Chondrocyte (in vitro differentiated cells): ENCODE measurements around the gene RAI1. TPM values are rescaled to one million over a fixed set of nuclear protein-coding genes. Genes with fewer than 3 reads are reported as not detected.

Source experiments
- DNase-seq: peaks from one replicate; pipeline ENCODE4 v3.0.0; 2021; ENCODE audit warnings: mixed read lengths, low spot score
- H3K27ac Mint-ChIP-seq: one replicate; pipeline ENCODE4 v1.8.0; 2021; ENCODE audit warnings: mild to moderate bottlenecking, moderate library complexity, mixed read lengths; ENCODE audit not compliant: unreplicated experiment
- H3K27me3 Mint-ChIP-seq: 2 replicates; pipeline ENCODE4 v1.8.0; 2021; ENCODE audit warnings: low read depth, mixed read lengths
- H3K36me3 Mint-ChIP-seq: 2 replicates; pipeline ENCODE4 v1.8.0; 2021; ENCODE audit warnings: low read depth, mixed read lengths
- H3K4me1 Mint-ChIP-seq: 2 replicates; pipeline ENCODE4 v1.8.0; 2021; ENCODE audit warnings: low read depth, mild to moderate bottlenecking, mixed read lengths
- H3K4me3 Mint-ChIP-seq: one replicate; pipeline ENCODE4 v1.8.0; 2021; ENCODE audit warnings: mild to moderate bottlenecking, moderate library complexity, mixed read lengths; ENCODE audit not compliant: unreplicated experiment
- H3K9me3 Mint-ChIP-seq: 2 replicates; pipeline ENCODE4 v1.8.0; 2021; ENCODE audit warnings: low read depth, mixed read lengths
- CTCF ChIP-seq: fragments of 200-600 bp; sonication (generic); IDR thresholded peaks from 2 replicates; pipeline ENCODE4 v1.5.0; 2021; ENCODE audit warnings: antibody characterized with exemption, mild to moderate bottlenecking, moderate library complexity
- total RNA-seq: library from RNA; stranded (reverse); gene quantifications from 3 replicates; pipeline ENCODE4 v1.2.1, GENCODE V29; 2021

RAI1 gene
- total RNA-seq, 1 donor from 2014 or later = 28.7 TPM

GRCh38 chr17:17694169-17695081 is 13.2 kb downstream of the RAI1 start:
- no peak for TF ChIP-seq CTCF
- H3K27me3 Mint-ChIP-seq = no peaks in the 10 kb centered on the region
- peaks cover 84% of the 10 kb centered on the region for H3K4me1 Mint-ChIP-seq
- no peaks in the 10 kb centered on the region for H3K9me3 Mint-ChIP-seq
- H3K36me3 Mint-ChIP-seq = no peaks in the 10 kb centered on the region
- peak overlapping the region; percentile 98 for H3K27ac Mint-ChIP-seq
- DNase-seq = no peak
- peak overlapping the region; percentile 79 for H3K4me3 Mint-ChIP-seq

GRCh38 chr17:17696085-17696484 is 14.8 kb downstream of the RAI1 start:
- no peak overlapping the region for H3K4me3 Mint-ChIP-seq
- TF ChIP-seq CTCF = no peak
- peaks cover 83% of the 10 kb centered on the region for H3K4me1 Mint-ChIP-seq
- H3K36me3 Mint-ChIP-seq = no peaks in the 10 kb centered on the region
- DNase-seq = no peak
- peak overlapping the region; percentile 94 for H3K27ac Mint-ChIP-seq
- H3K27me3 Mint-ChIP-seq = no peaks in the 10 kb centered on the region
- no peaks in the 10 kb centered on the region for H3K9me3 Mint-ChIP-seq

- H3K9me3 Mint-ChIP-seq = no peaks in the 10 kb centered on the region
- H3K36me3 Mint-ChIP-seq = no peaks in the 10 kb centered on the region
- H3K27me3 Mint-ChIP-seq = no peaks in the 10 kb centered on the region
- H3K27ac Mint-ChIP-seq = peak overlapping the region; percentile 77
- H3K4me1 Mint-ChIP-seq = peaks cover 81% of the 10 kb centered on the region
- no peak for DNase-seq
- TF ChIP-seq CTCF = no peak
- no peak overlapping the region for H3K4me3 Mint-ChIP-seq
These were observed 15.8 kb downstream of the RAI1 start for GRCh38 chr17:17696882-17697633.

GRCh38 chr17:17698371-17698770 is 17.1 kb downstream of the RAI1 start:
- H3K4me3 Mint-ChIP-seq = no peak overlapping the region
- no peaks in the 10 kb centered on the region for H3K9me3 Mint-ChIP-seq
- no peak for DNase-seq
- H3K27me3 Mint-ChIP-seq = no peaks in the 10 kb centered on the region
- peaks cover 75% of the 10 kb centered on the region for H3K4me1 Mint-ChIP-seq
- H3K36me3 Mint-ChIP-seq = no peaks in the 10 kb centered on the region
- no peak overlapping the region for H3K27ac Mint-ChIP-seq
- TF ChIP-seq CTCF = no peak

- H3K27me3 Mint-ChIP-seq = no peaks in the 10 kb centered on the region
- no peak for DNase-seq
- no peak for TF ChIP-seq CTCF
- no peak overlapping the region for H3K4me3 Mint-ChIP-seq
- no peaks in the 10 kb centered on the region for H3K36me3 Mint-ChIP-seq
- peaks cover 74% of the 10 kb centered on the region for H3K4me1 Mint-ChIP-seq
- H3K9me3 Mint-ChIP-seq = no peaks in the 10 kb centered on the region
- H3K27ac Mint-ChIP-seq = peak overlapping the region; percentile 87
These were observed 17.7 kb downstream of the RAI1 start for GRCh38 chr17:17698869-17699351.
